Measurements from ENCODE around the gene ZWILCH.

GRCh38 chr15:66590435-66590834 lies 85.3 kb downstream of the ZWILCH start:
- TF ChIP-seq POLR2AphosphoS5 (IDR thresholded peaks at IDR 0.05; ENCODE audit: low read depth): no peak
- no peak for TF ChIP-seq CTCF (conservative IDR thresholded peaks at IDR 0.05; ENCODE audit: low read depth in 2 of 2)
- no peak for TF ChIP-seq EZH2 (IDR thresholded peaks at IDR 0.05; ENCODE audit: low read depth, unreplicated experiment)
- no peak for TF ChIP-seq CREB1 (CRISPR knock-in tag; IDR thresholded peaks at IDR 0.05; ENCODE audit: low read depth)
- no peak for TF ChIP-seq REST (IDR thresholded peaks at IDR 0.05; ENCODE audit: unreplicated experiment)
- no peak for TF ChIP-seq EZH2phosphoT487 (IDR thresholded peaks at IDR 0.05; ENCODE audit: unreplicated experiment)
- TF ChIP-seq JUNB (IDR thresholded peaks at IDR 0.05; ENCODE audit: unreplicated experiment): no peak
- TF ChIP-seq NANOG (IDR thresholded peaks at IDR 0.05; ENCODE audit: borderline replicate concordance): no peak
- TF ChIP-seq ETS1 (IDR thresholded peaks at IDR 0.05): no peak
- no peak for TF ChIP-seq ZNF331 (CRISPR knock-in tag; IDR thresholded peaks at IDR 0.05; ENCODE audit: low read depth)

All from GM23338 (cell line).